ENCODE measurements around the gene MSX2. TPM values are rescaled to one million over a fixed set of nuclear protein-coding genes. Genes with fewer than 3 reads are reported as not detected.

Gene MSX2
- total and polyA plus RNA-seq, 2 of the 8 experiments (the other 6 are each of a cell fraction or from before 2014, with no cell fraction given), result 0.24 to 0.47 TPM

DNA sequence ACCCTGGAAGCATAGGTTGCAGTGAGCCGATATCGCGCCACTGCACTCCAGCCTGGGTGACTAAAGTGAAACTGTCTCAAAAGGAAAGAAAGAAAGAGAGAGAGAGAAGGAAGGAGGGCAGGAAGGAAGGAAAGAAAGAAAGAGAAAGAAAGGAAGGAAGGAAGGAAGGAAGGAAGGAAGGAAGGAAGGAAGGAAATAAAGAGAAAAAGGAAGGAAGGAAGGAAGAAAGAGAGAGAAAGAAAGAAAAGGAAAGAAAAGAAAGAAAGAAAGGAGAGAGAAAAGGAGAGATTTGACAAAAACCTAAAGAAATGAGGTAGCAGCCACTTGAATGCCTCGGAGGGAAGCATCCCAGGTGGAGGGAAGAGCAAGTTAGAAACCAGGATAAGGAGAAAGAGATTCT lies 44.6 kb downstream of the MSX2 start:
- FAIRE-seq (no peak), DNase-seq (ENCODE audit: low read depth in 1 of 2, low spot score in 2 of 2) (no peak)
- Histone ChIP-seq H4K20me1 (replicated peaks in 1 of 2; ENCODE audit: control insufficient read depth in 1 of 2, insufficient read depth in 2 of 2, low read length in 2 of 2) (peaks cover 0 to 2% of the 10 kb centered on the region in 2 experiments), H3K4me3 (ENCODE audit: extremely low read depth in 1 of 4, insufficient read depth in 2 of 4, low read depth in 3 of 4, low read length in 4 of 4) (no peak overlapping the region), H4K5ac (ENCODE audit: insufficient read length, low read depth, low read length) (no peak overlapping the region), H3K56ac (replicated peaks; ENCODE audit: insufficient read length, low read depth, low read length) (no peak overlapping the region), H3K9me3 (ENCODE audit: insufficient read depth in 2 of 2, low read depth in 1 of 2, low read length in 1 of 2) (no peaks in the 10 kb centered on the region), H2BK12ac (ENCODE audit: low read depth, low read length) (no peak overlapping the region), H3K79me1 (ENCODE audit: low read depth, low read length) (no peaks in the 10 kb centered on the region), H2BK20ac (ENCODE audit: low read length) (no peak overlapping the region), H3K4me1 (replicated peaks in 1 of 4; ENCODE audit: control insufficient read depth in 3 of 4, insufficient read depth in 4 of 4, low read length in 3 of 4) (no peaks in the 10 kb centered on the region), H3K4me2 (ENCODE audit: insufficient read depth in 1 of 2, low read depth in 2 of 2, low read length in 2 of 2) (no peak overlapping the region), H3K36me3 (ENCODE audit: control insufficient read depth in 2 of 4, insufficient read depth in 4 of 4, low read length in 3 of 4) (no peaks in the 10 kb centered on the region), H4K8ac (ENCODE audit: extremely low read depth, insufficient read depth, low read length) (no peak overlapping the region), H4K91ac (replicated peaks; ENCODE audit: insufficient read length, low read length) (no peak overlapping the region), H2AFZ (ENCODE audit: low read length) (no peak overlapping the region), H3K23me2 (ENCODE audit: low read depth, low read length) (peaks cover 6% of the 10 kb centered on the region; the same call in 1 of the 2 replicates), H2AK5ac (ENCODE audit: low read depth, low read length) (no peak overlapping the region), H3K14ac (ENCODE audit: insufficient read length) (no peak overlapping the region), H3K27me3 (replicated peaks in 1 of 4; ENCODE audit: control insufficient read depth in 3 of 4, extremely low read depth in 1 of 4, insufficient read depth in 3 of 4, low read length in 3 of 4) (no peaks in the 10 kb centered on the region), H3K27ac (ENCODE audit: low read depth, low read length) (no peak overlapping the region), H3K23ac (ENCODE audit: insufficient read length) (no peak overlapping the region), H2BK5ac (ENCODE audit: low read depth, low read length) (no peak overlapping the region), H3K4ac (replicated peaks; ENCODE audit: insufficient read length, low read depth, low read length) (no peak overlapping the region), H3K18ac (ENCODE audit: extremely low read depth, low read length) (no peak overlapping the region), H2BK15ac (ENCODE audit: low read length) (no peak overlapping the region), H2BK120ac (replicated peaks; ENCODE audit: low read depth, low read length) (no peak overlapping the region), H3K9ac (replicated peaks in 1 of 4; ENCODE audit: extremely low read depth in 1 of 4, low read depth in 3 of 4, low read length in 3 of 4) (no peak overlapping the region), H3K79me2 (ENCODE audit: control insufficient read depth in 1 of 2, insufficient read depth in 2 of 2, low read length in 2 of 2) (no peaks in the 10 kb centered on the region; a peak in 1 of 4 replicates)
- 88% methylated on average over 4 of the region's 4 CpGs; no CpG with 5 or more reads in 1 of the 2 experiments for WGBS, 2 experiments (ENCODE audit: extremely low coverage in 1 of 2, insufficient coverage in 1 of 2, insufficient read length in 1 of 2, insufficient replicate concordance in 2 of 2, low coverage in 1 of 2, low lambda C conversion rate in 2 of 2, missing lambda C conversion rate in 1 of 2)
- POLR2A ChIA-PET (ENCODE audit: partially characterized antibody), result interaction anchor here (0.7 kb wide), 1 partner anchor 598 kb away, joined by 3 read pairs; no protein-coding TSS in a partner anchor
- CTCF ChIA-PET (ENCODE audit: partially characterized antibody), result no interaction called here
- no peak for TF ChIP-seq HDAC2 (IDR thresholded peaks at IDR 0.05; ENCODE audit: borderline replicate concordance in 1 of 2, low read depth in 2 of 2, low read length in 2 of 2)
- TF ChIP-seq, protein P1, sequence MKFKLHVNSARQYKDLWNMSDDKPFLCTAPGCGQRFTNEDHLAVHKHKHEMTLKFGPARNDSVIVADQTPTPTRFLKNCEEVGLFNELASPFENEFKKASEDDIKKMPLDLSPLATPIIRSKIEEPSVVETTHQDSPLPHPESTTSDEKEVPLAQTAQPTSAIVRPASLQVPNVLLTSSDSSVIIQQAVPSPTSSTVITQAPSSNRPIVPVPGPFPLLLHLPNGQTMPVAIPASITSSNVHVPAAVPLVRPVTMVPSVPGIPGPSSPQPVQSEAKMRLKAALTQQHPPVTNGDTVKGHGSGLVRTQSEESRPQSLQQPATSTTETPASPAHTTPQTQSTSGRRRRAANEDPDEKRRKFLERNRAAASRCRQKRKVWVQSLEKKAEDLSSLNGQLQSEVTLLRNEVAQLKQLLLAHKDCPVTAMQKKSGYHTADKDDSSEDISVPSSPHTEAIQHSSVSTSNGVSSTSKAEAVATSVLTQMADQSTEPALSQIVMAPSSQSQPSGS (IDR thresholded peaks at IDR 0.05; ENCODE audit: low read length), result no peak
- no peak for TF ChIP-seq POU5F1 (IDR thresholded peaks at IDR 0.05; ENCODE audit: low read depth, low read length)
- TF ChIP-seq TAF7 (optimal IDR thresholded peaks at IDR 0.05; ENCODE audit: borderline replicate concordance, low read depth, low read length), result no peak
- TF ChIP-seq, protein P2, sequence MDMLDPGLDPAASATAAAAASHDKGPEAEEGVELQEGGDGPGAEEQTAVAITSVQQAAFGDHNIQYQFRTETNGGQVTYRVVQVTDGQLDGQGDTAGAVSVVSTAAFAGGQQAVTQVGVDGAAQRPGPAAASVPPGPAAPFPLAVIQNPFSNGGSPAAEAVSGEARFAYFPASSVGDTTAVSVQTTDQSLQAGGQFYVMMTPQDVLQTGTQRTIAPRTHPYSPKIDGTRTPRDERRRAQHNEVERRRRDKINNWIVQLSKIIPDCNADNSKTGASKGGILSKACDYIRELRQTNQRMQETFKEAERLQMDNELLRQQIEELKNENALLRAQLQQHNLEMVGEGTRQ (IDR thresholded peaks at IDR 0.05; ENCODE audit: low read length), result no peak
- TF ChIP-seq KDM5A (IDR thresholded peaks at IDR 0.05; ENCODE audit: low read length), result no peak
- TF ChIP-seq RAD21 (IDR thresholded peaks at IDR 0.05 in 1 of 2, conservative IDR thresholded peaks at IDR 0.05 in 1 of 2; ENCODE audit: low read depth in 2 of 2, low read length in 2 of 2), result no peak
- TF ChIP-seq SUZ12 (IDR thresholded peaks at IDR 0.05; ENCODE audit: low read length), result no peak
- TF ChIP-seq EZH2 (IDR thresholded peaks at IDR 0.05; ENCODE audit: low read depth, low read length, severe bottlenecking), result no peak
